ENCODE results near the gene HSPBP1. TPM values are rescaled to one million over a fixed set of nuclear protein-coding genes. Genes with fewer than 3 reads are reported as not detected.
A peak's percentile ranks its signal among the peaks of the same experiment; 100 is the strongest.

HSPBP1 gene
- total and polyA plus RNA-seq, 9 of the 15 experiments (the other 6 are each of a cell fraction or from before 2014, with no cell fraction given): 0.83 to 81.3 (median 21.8) TPM

GRCh38 chr19:55213547-55213946 lies 66.4 kb downstream of the HSPBP1 start:
- Histone ChIP-seq H3K27me3 (ENCODE audit: control insufficient read depth in 2 of 2, insufficient read depth in 2 of 2, low read length in 2 of 2) (no peaks in the 10 kb centered on the region), H3K9ac (ENCODE audit: insufficient read depth in 1 of 2, low read depth in 2 of 2, low read length in 2 of 2) (no peak overlapping the region), H4K20me1 (replicated peaks; ENCODE audit: control insufficient read depth, insufficient read depth, low read length) (no peaks in the 10 kb centered on the region), H3K79me2 (ENCODE audit: control insufficient read depth, insufficient read depth, low read length) (peaks cover 4% of the 10 kb centered on the region; the same call in 1 of the 3 replicates), H3K27ac (ENCODE audit: extremely low read depth, low read depth, low read length) (no peak overlapping the region), H3K36me3 (ENCODE audit: control insufficient read depth, insufficient read depth, low read length) (no peaks in the 10 kb centered on the region), H3K9me3 (replicated peaks; ENCODE audit: control insufficient read depth, insufficient read depth, low read depth, low read length) (no peaks in the 10 kb centered on the region), H3K4me2 (ENCODE audit: insufficient read depth, low read length) (no peak overlapping the region), H3K9me1 (ENCODE audit: control insufficient read depth, insufficient read depth, low read length) (no peaks in the 10 kb centered on the region), H3K4me3 (no peak overlapping the region), H3K4me1 (replicated peaks in 1 of 2; ENCODE audit: control insufficient read depth in 2 of 2, insufficient read depth in 2 of 2, low read length in 2 of 2) (peaks cover 36 to 40% of the 10 kb centered on the region in 2 experiments), H2AFZ (ENCODE audit: low read depth, low read length) (peak overlapping the region; percentile 10; the same call in 1 of the 2 replicates)
- ChIA-PET POLR2A (no interaction called here), CTCF (ENCODE audit: low intra/inter-chr PET ratio) (no interaction called here)
- 73% methylated on average over 7 of the region's 7 CpGs for WGBS (ENCODE audit: insufficient coverage, low coverage, missing lambda C conversion rate)
- intact Hi-C loops (cut with micrococcal nuclease) (loop anchor here (2.0 kb wide), 1 partner anchor 67 kb away; the partner anchor contains the start of gene HSPBP1), in situ Hi-C loops (cut with MboI) (no loop called here)
- DNase-seq (ENCODE audit: extremely low read depth in 1 of 4, low spot score in 3 of 4) (no peak), ATAC-seq (no peak), FAIRE-seq (no peak)
- no TSS peak for BruUV-seq (replicated peaks)
- TF ChIP-seq MED1 (CRISPR knock-in tag; IDR thresholded peaks at IDR 0.05; ENCODE audit: borderline replicate concordance) (no peak), MEF2D (tag; conservative IDR thresholded peaks at IDR 0.05; ENCODE audit: low read depth) (no peak)

GRCh38 chr19:55212447-55212846 lies 67.5 kb downstream of the HSPBP1 start:
- in situ Hi-C loops (cut with MboI) (no loop called here), intact Hi-C loops (cut with micrococcal nuclease) (loop anchor here (2.0 kb wide), 1 partner anchor 68 kb away; the partner anchor contains the start of gene HSPBP1)
- BruUV-seq (replicated peaks): no TSS peak
- H3K9me3 ChIP-seq (replicated peaks; ENCODE audit: control insufficient read depth, insufficient read depth, low read depth, low read length): no peaks in the 10 kb centered on the region
- H3K4me1 ChIP-seq (replicated peaks in 1 of 2; ENCODE audit: control insufficient read depth in 2 of 2, insufficient read depth in 2 of 2, low read length in 2 of 2): peaks cover 34 to 36% of the 10 kb centered on the region in 2 experiments
- FAIRE-seq: peak; percentile 95
- peak; percentile 65 to 89 (median 73) for DNase-seq (ENCODE audit: extremely low read depth in 1 of 4, low spot score in 3 of 4)
- no peaks in the 10 kb centered on the region for H3K36me3 ChIP-seq (ENCODE audit: control insufficient read depth, insufficient read depth, low read length)
- CTCF ChIA-PET (ENCODE audit: low intra/inter-chr PET ratio): interaction anchor here (0.7 to 1.4 kb wide), 3 partner anchors 79 to 292 kb away, joined by 3 to 5 read pairs (median 3); no protein-coding TSS in a partner anchor
- H4K20me1 ChIP-seq (replicated peaks; ENCODE audit: control insufficient read depth, insufficient read depth, low read length): no peaks in the 10 kb centered on the region
- H3K4me2 ChIP-seq (ENCODE audit: insufficient read depth, low read length): peak overlapping the region; percentile 45; the same call in 1 of the 2 replicates
- 0% methylated on average over 3 of the region's 3 CpGs for WGBS (ENCODE audit: insufficient coverage, low coverage, missing lambda C conversion rate)
- no peaks in the 10 kb centered on the region for H3K27me3 ChIP-seq (ENCODE audit: control insufficient read depth in 2 of 2, insufficient read depth in 2 of 2, low read length in 2 of 2)
- H3K27ac ChIP-seq (ENCODE audit: extremely low read depth, low read depth, low read length): no peak overlapping the region
- peak; percentile 70 for ATAC-seq
- H3K9me1 ChIP-seq (ENCODE audit: control insufficient read depth, insufficient read depth, low read length): no peaks in the 10 kb centered on the region
- H3K79me2 ChIP-seq (ENCODE audit: control insufficient read depth, insufficient read depth, low read length): no peaks in the 10 kb centered on the region
- H2AFZ ChIP-seq (ENCODE audit: low read depth, low read length): peak overlapping the region; percentile 77
- POLR2A ChIA-PET: no interaction called here
- H3K9ac ChIP-seq (ENCODE audit: insufficient read depth in 1 of 2, low read depth in 2 of 2, low read length in 2 of 2): no peak overlapping the region
- H3K4me3 ChIP-seq: no peak overlapping the region
- peak; percentile 62; the same call in 1 of the 2 replicates for TF ChIP-seq SOX6 (IDR thresholded peaks at IDR 0.05)
- TF ChIP-seq PTRF (tag; IDR thresholded peaks at IDR 0.05): no peak
- 0 out of 2 replicates have a peak, but pooled peaks have one; percentile 23 for TF ChIP-seq KLF13 (tag; IDR thresholded peaks at IDR 0.05; ENCODE audit: borderline replicate concordance, low read depth)
- peak; percentile 91 for TF ChIP-seq SMC3 (conservative IDR thresholded peaks at IDR 0.05; ENCODE audit: insufficient read depth, low read depth, low read length)
- TF ChIP-seq HDAC1 (IDR thresholded peaks at IDR 0.05): 0 out of 4 replicates have a peak, but pooled peaks of 1 of the 2 experiments have one; percentile 29
- no peak for TF ChIP-seq TAF15 (IDR thresholded peaks at IDR 0.05; ENCODE audit: low read depth, low read length)
